Esophagus squamous epithelium (tissue), 5 donors: ENCODE measurements around the gene CCDC73. TPM values are rescaled to one million over a fixed set of nuclear protein-coding genes. Genes with fewer than 3 reads are reported as not detected.
"Not testable (repeated sequence)": the region's sequence is repeated elsewhere in the genome, so short reads cannot be mapped to it uniquely, and the experiment has no call there.

Experiments
- DNase-seq: peaks from one replicate; lab custom pipeline; 2025; lab: John Stamatoyannopoulos, UW
- H3K27ac ChIP-seq, 4 donors: fragments of 200-600 bp; sonication (generic); one replicate each; pipeline ENCODE4 v1.5.1; 2016 to 2019; ENCODE audit warnings: mild to moderate bottlenecking in 1 of 4
- H3K27me3 ChIP-seq, 4 donors: fragments of 200-600 bp; sonication (generic); 1 replicate in 3 of 4; 2 replicates in 1 of 4; pipeline versions ENCODE4 v1.5.1 to v1.6.0; 2017 to 2021; ENCODE audit warnings: antibody characterized with exemption in 1 of 4
- H3K36me3 ChIP-seq, 3 donors: fragments of 200-600 bp; sonication (generic); one replicate each; pipeline ENCODE4 v1.5.1; 2016 to 2019
- H3K4me1 ChIP-seq, 3 donors: fragments of 200-600 bp; sonication (generic); one replicate each; pipeline ENCODE4 v1.5.1; 2017 to 2019
- H3K4me3 ChIP-seq, 4 donors: fragments of 200-600 bp; sonication (generic); 1 replicate in 3 of 4; 2 replicates in 1 of 4; pipeline ENCODE4 v1.5.1; 2016 to 2019; ENCODE audit warnings: mild to moderate bottlenecking in 2 of 4, moderate library complexity in 1 of 4
- H3K9me3 ChIP-seq, 3 donors: fragments of 200-600 bp; sonication (generic); one replicate each; pipeline ENCODE4 v1.5.1; 2016 to 2019
- POLR2A ChIP-seq, 4 donors: fragments of 450-650 bp; IDR thresholded peaks; one replicate each; pipeline ENCODE4 v1.6.1; 2017; ENCODE audit warnings: antibody characterized with exemption in 4 of 4, mild to moderate bottlenecking in 4 of 4, moderate library complexity in 3 of 4
- WGBS, 2 donors: methylation state at CpG; one replicate each; pipeline ENCODE4 v1.1.5; 2018; 5-methylcytosine and 5-hydroxymethylcytosine counted together
- intact Hi-C: fragments of 100-400 bp; cut with DNase I; formaldehyde crosslinking; loops from one replicate; pipeline ENCODE4 v1.15.0; 2022
- total RNA-seq, 4 donors: library from RNA; depleted of rRNA; stranded (reverse); fragments of >200 nt; gene quantifications; one replicate each; pipeline ENCODE4 v1.1.0, GENCODE V29; 2016
- TF ChIP-seq, protein P1 (sequence below), 6 experiments: fragments of 450-650 bp in 4 of 6; fragments of 200-600 bp in 2 of 6; sonication (generic) in 2 of 6; IDR thresholded peaks; one replicate each; pipeline ENCODE4 v1.5.1; 2016 to 2019; ENCODE audit warnings: antibody characterized with exemption in 6 of 6, mild to moderate bottlenecking in 4 of 6, moderate library complexity in 4 of 6
- donor health status: DM: yes; HTN: yes; CAD: no.

CCDC73 gene
- total RNA-seq, 4 donors from 2014 or later, result 0.18 TPM; not detected in 3

DNA sequence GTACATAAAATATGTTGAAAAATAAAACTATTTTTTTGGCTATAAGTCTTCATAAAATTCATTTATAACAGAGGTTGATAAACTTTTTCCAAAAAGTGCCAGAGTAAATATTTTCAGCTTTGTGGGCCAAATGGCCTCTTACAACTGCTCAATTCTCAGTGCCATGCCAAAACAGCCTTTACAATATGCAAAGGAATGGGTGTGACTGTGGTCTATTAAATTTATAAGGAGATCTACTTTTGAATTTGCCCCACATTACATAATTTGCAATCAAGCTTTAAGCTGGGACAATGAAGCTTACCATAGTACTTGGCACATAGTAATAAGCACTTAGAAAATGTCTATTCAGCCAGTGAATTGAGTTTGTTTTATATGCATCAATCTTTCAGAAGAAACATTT lies 188.2 kb downstream of the CCDC73 start:
- intact Hi-C loops, result no loop called here
- no peaks in the 10 kb centered on the region for H3K9me3 ChIP-seq
- H3K27ac ChIP-seq, result no peak overlapping the region
- no peaks in the 10 kb centered on the region for H3K27me3 ChIP-seq
- H3K4me3 ChIP-seq, result no peak overlapping the region
- H3K36me3 ChIP-seq, result peaks cover 2 to 53% (median 11%) of the 10 kb centered on the region in 3 donors
- DNase-seq, result no peak
- no peak for TF ChIP-seq POLR2A (IDR thresholded peaks at IDR 0.05)
- TF ChIP-seq, protein P1, sequence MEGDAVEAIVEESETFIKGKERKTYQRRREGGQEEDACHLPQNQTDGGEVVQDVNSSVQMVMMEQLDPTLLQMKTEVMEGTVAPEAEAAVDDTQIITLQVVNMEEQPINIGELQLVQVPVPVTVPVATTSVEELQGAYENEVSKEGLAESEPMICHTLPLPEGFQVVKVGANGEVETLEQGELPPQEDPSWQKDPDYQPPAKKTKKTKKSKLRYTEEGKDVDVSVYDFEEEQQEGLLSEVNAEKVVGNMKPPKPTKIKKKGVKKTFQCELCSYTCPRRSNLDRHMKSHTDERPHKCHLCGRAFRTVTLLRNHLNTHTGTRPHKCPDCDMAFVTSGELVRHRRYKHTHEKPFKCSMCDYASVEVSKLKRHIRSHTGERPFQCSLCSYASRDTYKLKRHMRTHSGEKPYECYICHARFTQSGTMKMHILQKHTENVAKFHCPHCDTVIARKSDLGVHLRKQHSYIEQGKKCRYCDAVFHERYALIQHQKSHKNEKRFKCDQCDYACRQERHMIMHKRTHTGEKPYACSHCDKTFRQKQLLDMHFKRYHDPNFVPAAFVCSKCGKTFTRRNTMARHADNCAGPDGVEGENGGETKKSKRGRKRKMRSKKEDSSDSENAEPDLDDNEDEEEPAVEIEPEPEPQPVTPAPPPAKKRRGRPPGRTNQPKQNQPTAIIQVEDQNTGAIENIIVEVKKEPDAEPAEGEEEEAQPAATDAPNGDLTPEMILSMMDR (IDR thresholded peaks at IDR 0.05), result no peak
- no peaks in the 10 kb centered on the region for H3K4me1 ChIP-seq

DNA sequence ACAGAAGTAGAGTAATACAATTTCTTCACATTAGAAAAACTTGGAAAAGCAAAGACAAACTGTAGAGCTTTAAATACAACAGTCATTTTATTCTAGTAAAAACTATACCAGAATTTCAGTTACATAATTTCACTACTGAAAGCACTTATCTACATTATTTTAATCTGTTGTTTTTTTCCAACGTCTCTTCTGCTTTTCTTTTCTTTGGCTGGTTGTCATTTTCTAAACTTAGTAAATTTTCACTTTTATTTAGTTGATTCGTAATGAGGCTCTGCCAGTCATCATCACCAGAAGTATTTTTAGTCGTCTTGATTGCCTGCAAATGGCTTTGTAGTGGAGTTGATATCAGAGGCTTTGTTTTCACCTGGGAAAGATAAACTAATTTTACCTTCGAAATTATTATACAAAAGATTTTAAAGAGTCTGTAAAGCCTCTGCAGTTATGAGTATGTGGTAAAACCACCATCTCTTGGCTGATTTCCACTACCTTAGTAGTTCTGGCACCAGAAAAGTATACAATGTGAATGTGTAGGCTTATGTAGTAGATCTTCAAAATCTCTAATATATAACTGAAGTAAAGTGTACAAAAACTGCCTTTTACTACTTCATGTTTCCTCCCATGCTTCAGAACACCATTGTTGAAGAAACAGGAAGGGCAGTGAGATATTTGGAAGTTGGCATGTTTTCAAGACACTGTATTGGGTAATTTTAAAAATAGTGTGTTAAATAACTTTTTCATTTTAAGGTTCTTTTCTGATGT lies 191.6 kb downstream of the CCDC73 start:
- no peak overlapping the region for H3K4me3 ChIP-seq
- no peaks in the 10 kb centered on the region for H3K27me3 ChIP-seq
- DNase-seq, result no peak
- no peaks in the 10 kb centered on the region for H3K4me1 ChIP-seq
- H3K27ac ChIP-seq, result no peak overlapping the region
- 46 to 48% methylated on average over 4 of the region's 4 CpGs for WGBS, 2 donors
- no peaks in the 10 kb centered on the region for H3K9me3 ChIP-seq
- intact Hi-C loops, result no loop called here
- TF ChIP-seq POLR2A (IDR thresholded peaks at IDR 0.05), result no peak
- H3K36me3 ChIP-seq, result peaks cover 10 to 83% (median 11%) of the 10 kb centered on the region in 3 donors

DNA sequence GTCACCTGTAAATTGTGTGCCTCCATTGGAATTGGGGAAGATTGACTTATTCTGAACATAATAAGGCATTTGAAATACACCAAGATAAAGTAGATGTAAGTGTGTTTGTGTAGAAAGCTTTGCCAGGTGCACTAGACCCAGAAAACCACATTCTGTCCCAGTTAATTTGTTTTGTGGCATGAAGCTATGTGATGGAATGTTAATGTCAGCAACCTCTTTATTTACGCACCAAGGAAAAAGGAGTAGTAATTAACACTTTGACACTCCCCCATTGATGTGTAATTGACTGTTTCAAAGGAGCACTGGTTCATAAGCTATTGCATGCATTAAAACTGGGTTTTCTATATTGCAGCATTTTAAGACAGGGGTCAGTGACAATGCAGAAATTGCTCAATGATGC lies 196.5 kb downstream of the CCDC73 start:
- DNase-seq, result no peak
- no peaks in the 10 kb centered on the region for H3K27me3 ChIP-seq
- H3K4me1 ChIP-seq, result no peaks in the 10 kb centered on the region
- intact Hi-C loops, result no loop called here
- WGBS, 2 donors, result 80 to 86% methylated on average over 1 of the region's 1 CpG
- no peak overlapping the region for H3K4me3 ChIP-seq
- no peak overlapping the region for H3K27ac ChIP-seq
- H3K36me3 ChIP-seq, result peaks cover 0 to 97% (median 36%) of the 10 kb centered on the region in 3 donors
- H3K9me3 ChIP-seq, result no peaks in the 10 kb centered on the region
- TF ChIP-seq POLR2A (IDR thresholded peaks at IDR 0.05), result no peak

DNA sequence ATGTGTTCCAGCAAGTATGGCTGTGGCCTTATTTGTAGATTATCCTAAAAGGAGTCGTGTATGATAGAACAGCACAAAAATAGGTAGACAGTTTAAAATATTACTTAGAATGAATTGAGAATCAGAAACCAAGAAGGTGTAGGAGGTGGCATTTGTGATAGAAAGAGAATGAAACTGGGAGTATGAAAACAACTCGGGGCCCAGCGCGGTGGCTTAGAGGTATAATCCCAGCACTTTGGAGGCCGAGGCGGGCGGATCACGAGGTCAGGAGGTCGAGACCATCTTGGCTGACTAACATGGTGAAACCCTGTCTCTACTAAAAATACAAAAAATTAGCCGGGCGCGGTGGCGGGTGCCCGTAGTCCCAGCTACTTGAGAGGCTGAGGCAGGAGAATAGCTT lies 198.3 kb downstream of the CCDC73 start:
- H3K27me3 ChIP-seq, H3K4me3 ChIP-seq, intact Hi-C loops, DNase-seq, H3K9me3 ChIP-seq, H3K27ac ChIP-seq, H3K4me1 ChIP-seq: not testable (repeated sequence)
- WGBS, 2 donors, result 86 to 97% methylated on average over 13 to 14 of the region's 14 CpGs
- peaks cover 0 to 97% (median 33%) of the 10 kb centered on the region in 3 donors for H3K36me3 ChIP-seq

DNA sequence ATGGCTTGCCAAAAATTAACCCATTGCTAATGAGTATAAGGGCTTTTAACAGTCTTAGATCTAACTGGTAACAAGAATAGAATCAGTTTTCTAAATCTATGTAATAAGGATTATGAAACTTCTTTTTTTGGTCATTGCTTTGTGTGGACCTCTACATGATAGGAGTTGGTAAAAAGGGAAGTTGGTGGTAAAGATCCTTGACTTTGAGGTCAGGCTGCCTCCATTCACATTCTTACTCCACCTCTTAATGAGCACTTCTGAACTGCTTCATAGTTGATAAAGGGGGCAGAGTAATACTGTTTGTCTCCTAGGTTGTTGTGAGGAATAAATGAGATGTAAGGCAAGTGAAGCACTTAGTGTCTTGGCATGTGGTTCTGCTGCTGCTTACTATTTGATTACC lies 200.2 kb downstream of the CCDC73 start:
- TF ChIP-seq, protein P1 (IDR thresholded peaks at IDR 0.05), result no peak
- no peak for TF ChIP-seq POLR2A (IDR thresholded peaks at IDR 0.05)
- Histone ChIP-seq H3K27me3 (no peaks in the 10 kb centered on the region), H3K4me1 (no peaks in the 10 kb centered on the region), H3K27ac (no peak overlapping the region), H3K36me3 (peaks cover 0 to 100% (median 29%) of the 10 kb centered on the region in 3 donors), H3K4me3 (no peak overlapping the region), H3K9me3 (no peaks in the 10 kb centered on the region)
- intact Hi-C loops, result no loop called here
- DNase-seq, result no peak

DNA sequence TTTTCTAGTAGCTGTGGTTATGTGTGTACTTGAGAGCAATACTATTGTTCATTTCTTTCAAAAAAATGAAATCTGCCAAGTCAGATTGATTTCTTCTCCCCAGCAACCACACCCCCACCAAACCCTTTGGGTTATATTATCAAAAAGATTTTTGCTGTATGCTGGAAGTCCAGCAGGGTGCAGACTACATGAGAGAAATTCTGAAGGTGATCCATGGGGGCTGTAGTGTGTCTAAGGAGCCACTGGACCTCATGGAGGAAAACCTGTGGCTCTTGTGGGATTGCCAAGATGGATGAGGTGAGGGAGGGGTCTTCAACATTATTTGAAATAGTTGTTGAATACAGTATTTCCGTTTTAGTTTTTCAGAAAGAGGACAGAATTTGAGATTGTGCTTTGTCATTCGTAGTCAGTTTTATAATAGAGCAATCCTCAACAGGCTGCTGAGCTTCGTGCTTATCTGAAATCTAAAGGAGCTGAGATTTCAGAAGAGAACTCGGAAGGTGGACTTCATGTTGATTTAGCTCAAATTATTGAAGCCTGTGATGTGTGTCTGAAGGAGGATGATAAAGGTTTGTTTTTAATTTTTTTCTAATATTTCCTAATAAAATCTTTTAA lies 207.8 kb downstream of the CCDC73 start:
- Histone ChIP-seq H3K27ac (no peak overlapping the region), H3K4me3 (no peak overlapping the region), H3K36me3 (peaks cover 0 to 36% (median 6%) of the 10 kb centered on the region in 3 donors), H3K27me3 (no peaks in the 10 kb centered on the region), H3K4me1 (peaks cover 0 to 34% (median 18%) of the 10 kb centered on the region in 3 donors), H3K9me3 (no peaks in the 10 kb centered on the region)
- no peak for DNase-seq
- WGBS, 2 donors, result 70 to 74% methylated on average over 4 of the region's 4 CpGs
- intact Hi-C loops, result no loop called here
- TF ChIP-seq, protein P1 (IDR thresholded peaks at IDR 0.05), result peak in 1 of 6 experiments; percentile 14
- no peak for TF ChIP-seq POLR2A (IDR thresholded peaks at IDR 0.05)
